Activated CD4-positive, CD25-positive, alpha-beta regulatory T cell treated with anti-CD3 and anti-CD28 coated beads, Interleukin-2, amount 50 U/mL, for 72 hours (primary cell): ENCODE data around the gene THBS3.
"Not testable (repeated sequence)": the region's sequence is repeated elsewhere in the genome, so short reads cannot be mapped to it uniquely, and the experiment has no call there.

Experiments
- DNase-seq: peaks from one replicate; pipeline ENCODE4 v3.0.0; 2021

Gene THBS3

GRCh38 chr1:155172732-155173477 is 34.8 kb downstream of the THBS3 start, which contains the start of gene KRTCAP2:
TSS of gene KRTCAP2 (minus strand) at chr1:155173304. CDS start at chr1:155173224, 80 bp downstream.
- DNase-seq: peak; percentile 94

DNA sequence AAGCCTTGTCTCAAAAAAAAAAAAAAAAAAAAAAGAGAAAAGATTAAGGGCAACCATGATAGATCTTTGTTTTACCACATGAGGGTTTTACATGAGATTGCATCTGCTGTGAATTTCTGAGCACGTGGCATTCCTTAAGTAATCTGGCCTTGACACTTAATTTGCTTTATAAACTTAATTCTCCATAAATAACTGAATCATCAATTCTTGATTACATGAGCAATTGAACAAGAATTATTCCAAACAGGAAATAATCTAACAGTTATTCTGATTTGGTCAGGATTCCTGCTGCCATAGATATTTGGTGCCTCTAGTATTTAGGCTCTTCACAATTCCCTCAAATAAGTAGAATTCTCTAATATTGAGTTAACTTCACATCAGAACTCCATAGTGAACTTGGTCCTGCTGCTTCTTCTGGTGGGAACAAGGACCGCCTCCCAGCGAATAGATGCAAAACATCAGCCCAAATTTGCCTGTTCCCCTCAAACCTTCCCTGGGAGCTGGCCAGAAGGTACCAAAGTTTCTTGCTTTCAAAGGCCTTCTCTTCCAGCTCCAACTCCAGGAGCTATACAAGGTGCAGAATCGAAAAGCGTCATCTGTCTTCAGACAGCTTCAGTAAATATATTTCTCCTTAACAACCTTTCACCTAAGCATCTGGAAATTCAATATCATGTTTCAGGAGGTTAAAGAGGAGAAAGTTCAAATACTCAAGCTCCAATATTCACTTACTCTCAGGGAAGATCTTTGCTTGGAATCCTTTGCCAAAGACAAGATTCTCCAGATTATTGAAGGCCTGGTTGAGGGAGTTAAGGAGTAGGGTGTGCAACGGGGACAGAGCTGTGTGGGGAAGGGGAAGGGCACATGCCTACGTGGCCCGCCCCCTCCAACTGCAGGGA is 35.6 kb downstream of the THBS3 start:
- no peak for DNase-seq

DNA sequence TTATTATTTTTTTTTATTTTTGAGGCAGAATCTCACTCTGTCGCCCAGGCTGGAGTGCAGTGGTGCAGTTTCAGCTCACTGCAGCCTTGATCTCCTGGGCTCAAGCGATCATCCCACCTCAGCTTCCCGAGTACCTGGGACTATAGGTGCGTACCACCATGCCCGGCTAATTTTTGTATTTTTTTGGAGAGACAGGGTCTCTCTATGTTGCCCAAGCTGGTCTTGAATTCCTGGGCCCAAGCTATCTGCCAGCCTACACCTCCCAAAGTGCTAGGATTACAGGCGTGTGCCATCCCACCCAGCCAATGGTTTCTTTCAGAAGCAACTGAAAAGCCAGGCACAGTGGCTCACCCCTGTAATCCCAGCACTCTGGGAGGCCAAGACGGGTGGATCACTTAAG is 36.9 kb downstream of the THBS3 start:
- no peak for DNase-seq

DNA sequence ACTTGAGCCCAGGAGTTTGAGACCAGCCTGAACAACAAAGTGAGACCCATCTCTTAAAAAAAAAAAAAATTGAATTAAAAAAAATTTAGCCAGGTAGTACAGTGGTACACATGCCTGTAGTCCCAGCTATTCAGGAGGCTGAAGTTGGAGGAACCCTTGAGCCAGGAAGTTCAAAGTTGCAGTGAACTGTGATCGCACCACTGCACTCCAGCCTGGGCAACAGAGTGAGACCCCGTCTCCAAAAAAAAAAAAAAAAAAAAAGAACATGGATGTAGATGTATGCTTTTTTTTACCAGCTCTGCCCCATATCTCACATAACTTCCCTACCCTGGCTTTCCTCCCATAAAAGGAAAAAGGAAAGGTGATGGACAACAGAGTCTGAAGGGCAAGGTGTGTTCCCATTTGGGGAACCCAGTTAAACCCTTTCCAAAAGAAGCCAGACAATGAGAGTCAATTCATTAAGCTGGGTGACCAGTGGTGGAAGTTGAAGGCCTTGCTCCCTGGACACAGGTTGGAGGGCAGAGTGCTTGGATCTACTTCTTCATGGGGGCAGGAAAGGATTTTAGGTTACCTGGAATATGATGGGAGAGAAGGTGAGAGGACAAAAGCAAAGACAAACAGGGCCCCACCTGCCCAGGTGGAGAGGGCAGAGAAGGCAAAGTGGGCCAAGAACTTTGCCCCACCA is 37.5 kb downstream of the THBS3 start:
- no peak for DNase-seq

DNA sequence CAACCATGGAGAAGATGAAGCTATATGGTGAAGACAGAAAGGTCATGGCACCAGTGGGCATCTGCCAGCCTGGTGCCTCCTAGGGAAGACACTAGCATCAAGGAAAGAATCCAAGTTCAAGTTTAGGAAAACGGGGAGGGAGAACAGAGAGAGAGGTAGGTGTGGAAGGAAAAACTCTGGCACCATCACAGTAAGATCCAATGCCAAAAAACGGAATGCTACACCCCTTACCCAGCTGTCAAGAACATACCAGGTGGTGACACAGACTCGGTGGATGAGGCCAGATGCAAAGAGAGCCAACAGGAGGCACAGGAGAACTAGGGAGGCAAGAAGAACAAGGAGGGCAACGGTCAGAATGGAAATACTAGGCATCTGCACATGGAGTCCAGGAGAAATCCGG is 38.2 kb downstream of the THBS3 start:
- no peak for DNase-seq

DNA sequence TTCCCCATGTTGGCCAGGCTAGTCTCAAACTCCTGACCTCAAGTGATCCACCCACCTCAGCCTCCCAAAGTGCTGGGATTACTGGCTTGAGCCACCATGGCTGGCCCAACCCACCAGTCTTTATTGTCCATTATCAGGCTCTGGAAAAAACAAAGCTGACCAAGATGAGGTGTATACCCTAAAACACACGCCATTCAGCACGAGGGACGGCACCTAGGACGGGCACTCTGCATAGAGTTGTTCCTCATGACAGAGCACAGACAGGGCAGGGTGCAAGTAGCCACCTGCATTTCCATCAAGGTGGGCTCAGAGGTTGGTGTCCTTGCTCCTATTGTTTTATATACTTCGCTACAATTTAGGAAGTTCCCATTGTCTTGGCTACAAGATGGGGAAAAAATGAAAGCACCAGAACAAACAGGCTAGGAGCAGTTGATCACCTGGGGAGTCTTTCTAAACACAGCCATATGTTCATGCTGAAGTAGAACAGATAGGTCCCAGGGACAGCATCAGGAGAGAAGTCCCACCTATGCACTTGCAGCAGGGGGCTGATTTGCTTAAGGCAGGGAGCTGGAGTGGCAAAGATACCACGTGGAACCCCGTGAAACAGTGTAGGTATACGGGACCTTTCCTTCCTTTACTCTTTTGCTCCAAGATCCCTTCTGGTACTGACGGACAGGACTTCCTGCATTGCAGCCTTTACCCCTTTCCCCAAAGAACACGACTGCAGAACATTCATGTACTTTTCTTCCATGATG is 39.1 kb downstream of the THBS3 start:
- no peak for DNase-seq

DNA sequence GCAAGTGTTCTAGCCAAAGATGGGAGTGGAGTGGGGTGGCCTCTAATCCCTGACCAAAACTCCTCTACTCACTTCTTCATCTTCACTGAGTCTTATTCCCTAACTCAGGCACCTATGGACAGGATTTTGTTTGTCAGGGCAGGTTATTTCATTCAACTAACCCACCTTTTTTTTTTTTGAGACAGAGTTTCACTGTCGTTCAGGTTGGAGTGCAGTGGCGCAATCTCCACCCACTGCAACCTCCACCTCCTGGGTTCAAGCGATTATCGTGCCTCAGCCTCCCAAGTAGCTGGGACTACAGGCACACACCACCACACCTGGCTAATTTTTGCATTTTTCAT is 39.6 kb downstream of the THBS3 start:
- not testable (repeated sequence) for DNase-seq

DNA sequence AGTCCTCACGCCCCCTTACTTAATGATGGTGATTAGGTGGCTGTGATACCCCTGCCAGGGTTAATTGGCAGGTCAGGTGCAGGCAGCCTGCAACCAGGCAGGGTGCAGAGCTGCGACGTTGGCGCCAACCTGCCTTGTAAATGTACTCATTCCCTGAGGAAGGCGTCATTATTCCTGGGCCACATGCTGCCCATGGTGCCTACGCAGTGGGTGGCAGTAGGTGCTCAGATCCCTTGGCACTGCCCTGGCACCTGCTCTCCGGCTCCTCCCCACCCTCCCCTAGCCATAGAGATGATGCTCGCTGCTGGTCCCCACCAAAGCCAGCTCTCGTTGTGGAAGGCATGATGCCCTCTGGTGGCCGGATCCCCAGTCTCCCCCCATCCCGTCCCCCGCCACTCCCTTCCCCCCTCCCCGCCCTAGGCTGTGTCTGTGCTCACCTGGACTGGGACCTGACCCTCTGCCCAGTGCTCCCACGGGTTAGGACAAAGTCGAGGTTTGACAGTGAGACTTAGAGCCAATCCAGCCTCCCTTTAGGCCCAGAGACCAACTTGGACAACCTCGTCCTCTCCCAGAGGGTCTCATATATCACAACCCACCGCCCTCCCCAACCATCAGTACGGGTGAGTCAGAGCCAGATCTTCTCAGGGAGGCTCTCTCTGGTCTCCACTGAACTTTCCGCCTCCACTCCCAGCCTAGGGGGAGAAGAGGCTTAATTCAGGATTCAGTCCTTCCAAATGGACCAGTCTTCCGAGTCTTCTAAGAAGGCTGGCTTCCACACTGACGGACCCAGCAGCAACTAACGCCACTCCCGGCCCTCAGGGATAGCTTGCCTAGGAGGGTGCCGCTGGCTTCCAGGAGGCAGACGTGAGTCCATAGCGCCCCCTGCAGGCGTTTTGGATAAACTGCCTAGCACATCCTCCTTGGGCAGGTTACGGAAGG is 40.3 kb downstream of the THBS3 start:
- DNase-seq: peak; percentile 86

GRCh38 chr1:155166471-155167165 is 41.1 kb downstream of the THBS3 start:
- no peak for DNase-seq

DNA sequence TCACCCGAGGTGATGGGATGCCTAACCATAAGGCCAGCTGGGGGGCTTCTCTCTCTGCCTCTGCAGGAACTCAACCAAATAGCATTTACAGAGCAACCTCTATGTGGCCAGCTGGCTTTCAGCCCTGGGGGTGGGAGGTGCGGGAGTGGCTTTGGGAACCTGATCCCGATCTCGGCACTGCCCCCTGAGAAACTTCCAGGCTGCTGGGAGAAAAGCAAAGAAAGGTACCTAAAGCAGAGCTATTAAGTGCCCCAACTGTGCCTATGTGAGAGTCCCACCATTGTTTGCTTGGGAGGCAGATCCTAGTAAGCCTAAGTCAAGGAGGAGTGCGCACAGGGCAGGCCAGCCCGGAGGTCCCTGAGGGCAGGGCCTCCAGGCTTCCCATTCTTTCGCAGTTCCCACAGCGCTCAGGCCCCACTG is 41.6 kb downstream of the THBS3 start:
- DNase-seq: no peak

DNA sequence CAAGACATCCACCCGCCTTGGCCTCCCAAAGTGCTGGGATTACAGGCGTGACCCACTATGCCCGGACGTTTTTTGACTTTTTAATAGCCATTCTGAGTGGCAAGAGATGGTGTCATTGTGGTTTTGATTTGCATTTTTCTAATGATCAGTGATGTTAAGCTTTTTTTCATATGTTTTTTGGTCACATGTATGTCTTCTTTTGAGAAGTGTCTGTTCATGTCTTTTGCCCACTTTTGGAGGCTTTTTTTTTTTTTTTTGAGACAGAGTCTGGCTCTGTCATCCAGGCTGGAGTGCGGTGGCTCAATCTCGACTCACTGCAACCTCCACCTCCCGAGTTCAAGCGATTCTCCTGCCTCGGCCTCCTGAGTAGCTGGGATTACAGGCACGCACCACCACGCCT is 43.1 kb downstream of the THBS3 start:
- not testable (repeated sequence) for DNase-seq

DNA sequence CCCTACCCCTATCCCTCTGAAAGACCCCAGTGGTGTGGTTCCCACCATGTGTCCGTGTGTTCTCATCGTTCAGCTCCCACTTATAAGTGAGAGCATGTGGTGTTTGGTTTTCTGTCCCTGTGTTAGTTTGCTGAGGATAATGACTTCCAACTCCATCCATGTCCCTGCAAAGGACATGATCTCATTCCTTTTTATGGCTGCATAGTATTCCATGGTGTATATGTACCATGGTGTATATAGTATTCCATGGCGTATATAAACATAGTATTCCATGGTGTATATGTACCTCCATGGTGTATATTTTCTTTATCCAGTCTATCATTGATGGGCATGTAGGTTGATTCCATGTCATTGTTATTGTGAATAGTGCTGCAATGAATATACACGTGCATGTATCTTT is 43.9 kb downstream of the THBS3 start:
- not testable (repeated sequence) for DNase-seq

- DNase-seq: not testable (repeated sequence)
These were observed 45.1 kb downstream of the THBS3 start for GRCh38 chr1:155162631-155163030.

DNA sequence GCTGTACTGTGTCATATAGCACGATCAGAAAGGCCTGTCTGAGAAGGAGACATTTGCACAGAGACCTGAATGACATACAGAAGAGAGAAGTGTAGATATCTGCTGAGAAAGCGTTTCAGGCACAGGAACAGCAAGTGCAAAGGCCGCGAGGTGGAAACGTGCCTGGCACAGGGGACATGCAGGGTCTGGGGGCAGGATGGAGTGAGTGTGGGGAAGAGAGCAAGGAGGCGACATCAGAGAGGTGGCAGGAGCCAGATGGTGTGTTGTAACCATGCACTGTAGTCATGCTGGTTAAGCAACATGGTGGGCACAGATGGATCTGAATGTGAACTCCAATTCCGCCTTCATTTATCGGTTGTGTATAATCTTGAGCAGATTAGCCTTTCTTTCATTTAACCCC is 47.6 kb downstream of the THBS3 start:
- no peak for DNase-seq

- no peak for DNase-seq
These were observed 48.7 kb downstream of the THBS3 start for GRCh38 chr1:155158991-155159390.

DNA sequence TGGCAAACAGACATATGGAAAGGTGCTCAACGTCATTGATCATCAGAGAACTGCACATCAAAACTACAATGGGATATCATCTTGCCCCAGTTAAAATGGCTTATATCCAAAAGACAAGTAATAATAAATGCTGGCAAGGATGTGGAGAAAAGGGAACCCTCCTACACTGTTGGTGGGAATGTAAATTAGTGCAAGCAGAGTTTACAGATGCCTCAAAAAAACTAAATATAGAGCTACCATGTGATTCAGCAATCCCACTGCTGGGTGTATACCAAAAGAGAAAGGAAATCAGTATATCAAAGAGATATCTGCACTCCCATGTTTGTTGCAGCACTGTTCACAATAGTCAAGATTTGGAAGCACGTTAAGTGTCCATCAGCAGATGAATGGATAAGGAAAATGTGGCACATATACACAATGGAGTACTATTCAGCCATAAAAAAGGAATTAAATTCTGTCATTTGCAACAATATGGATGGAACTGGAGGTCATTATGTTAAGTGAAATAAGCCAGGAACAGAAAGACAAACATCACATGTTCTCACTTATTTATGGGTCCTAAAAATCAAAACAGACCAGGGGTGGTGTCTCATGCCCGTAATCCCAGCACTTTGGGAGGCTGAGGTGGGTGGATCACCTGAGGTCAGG is 51.6 kb downstream of the THBS3 start:
- not testable (repeated sequence) for DNase-seq
